GM19193 (cell line): Measurements from ENCODE around the gene KRT13.

ENCODE experiments used
- POLR2A ChIP-seq: IDR thresholded peaks from 4 replicates; pipeline ENCODE4 v1.6.1; 2011; ENCODE audit not compliant: insufficient read depth, insufficient read length; ENCODE audit errors: extremely low read depth

Gene KRT13

GRCh38 chr17:41516147-41516829, 10.9 kb upstream of the KRT13 start:
- no peak for TF ChIP-seq POLR2A

GRCh38 chr17:41513168-41513547, 7.7 kb upstream of the KRT13 start:
- TF ChIP-seq POLR2A = no peak

GRCh38 chr17:41512546-41513167, 7.2 kb upstream of the KRT13 start:
- TF ChIP-seq POLR2A = no peak

- no peak for TF ChIP-seq POLR2A
Observed at GRCh38 chr17:41511716-41512115, 6.3 kb upstream of the KRT13 start.

- TF ChIP-seq POLR2A = no peak
Observed at GRCh38 chr17:41511116-41511515, 5.7 kb upstream of the KRT13 start.

- TF ChIP-seq POLR2A = no peak
Observed at GRCh38 chr17:41510251-41511065, 5.0 kb upstream of the KRT13 start.

- no peak for TF ChIP-seq POLR2A
Observed at GRCh38 chr17:41507315-41507880, 2.0 kb upstream of the KRT13 start.

GRCh38 chr17:41505809-41506767, 676 bp upstream of the KRT13 start:
- no peak for TF ChIP-seq POLR2A

GRCh38 chr17:41504246-41504977, 1.0 kb downstream of the KRT13 start:
- no peak for TF ChIP-seq POLR2A

- no peak for TF ChIP-seq POLR2A
Observed at GRCh38 chr17:41503202-41503601, 2.2 kb downstream of the KRT13 start.

GRCh38 chr17:41500131-41500911, 5.1 kb downstream of the KRT13 start:
- TF ChIP-seq POLR2A = no peak

- no peak for TF ChIP-seq POLR2A
Observed at GRCh38 chr17:41499714-41500113, 5.7 kb downstream of the KRT13 start.

- no peak for TF ChIP-seq POLR2A
Observed at GRCh38 chr17:41498276-41498675, 7.1 kb downstream of the KRT13 start.
